ENCODE data around the gene TNK2.

DNA sequence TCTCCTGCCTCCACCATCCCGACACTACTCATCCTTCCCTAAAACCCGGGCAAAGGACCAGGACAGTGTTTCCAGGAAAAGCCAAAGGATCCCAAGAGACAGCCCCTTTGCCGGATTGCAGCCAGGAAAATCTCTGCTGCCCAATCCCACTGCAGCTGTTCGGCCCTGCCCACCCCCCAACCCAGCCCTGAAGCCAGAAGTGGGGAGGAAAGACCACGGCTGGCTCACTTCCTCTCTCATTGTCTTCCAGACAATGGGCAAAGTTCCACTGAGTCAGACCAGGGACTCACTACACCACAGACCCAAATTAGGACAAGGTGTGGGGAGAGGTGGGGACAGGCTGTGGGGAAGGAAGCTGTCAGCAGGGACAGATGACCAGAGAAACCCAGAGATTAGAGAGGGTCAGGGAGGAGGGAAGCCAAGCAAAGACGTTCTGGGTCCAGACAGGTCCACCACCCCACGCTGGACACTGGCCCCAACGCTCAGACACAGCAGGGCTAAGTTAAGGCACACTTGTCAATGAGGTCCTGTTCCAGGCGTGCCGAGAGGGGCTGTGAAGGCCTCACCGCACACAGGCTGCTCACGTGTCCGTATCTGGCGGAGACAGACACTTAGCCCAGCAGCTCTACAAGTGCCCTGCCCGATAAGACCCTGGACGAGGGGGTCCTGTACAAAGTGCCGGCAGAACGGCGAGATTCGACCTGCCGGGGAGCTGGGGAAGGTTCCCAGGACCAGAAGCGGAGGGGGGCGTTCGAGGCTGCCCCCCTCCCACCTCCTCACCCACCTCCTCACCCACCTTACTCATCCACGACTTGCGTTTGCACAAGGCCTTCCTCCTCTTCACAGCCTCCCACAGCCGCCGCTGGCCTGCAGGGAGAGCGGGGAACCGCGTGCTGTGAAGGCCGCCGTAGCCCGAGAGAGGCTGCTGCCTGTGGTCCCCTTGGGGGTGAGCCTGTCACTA is 21.9 kb downstream of the TNK2 start:
- TF ChIP-seq TCF7L2 (IDR thresholded peaks at IDR 0.05; ENCODE audit: borderline replicate concordance, low read depth, low read length) (no peak), KLF10 (tag by site-specific recombination; IDR thresholded peaks at IDR 0.05) (no peak), MEIS1 (CRISPR knock-in tag; IDR thresholded peaks at IDR 0.05; ENCODE audit: borderline replicate concordance) (no peak), ZNF211 (tag by site-specific recombination; IDR thresholded peaks at IDR 0.05; ENCODE audit: low read depth) (no peak), ZNF776 (tag by site-specific recombination; IDR thresholded peaks at IDR 0.05; ENCODE audit: borderline replicate concordance) (no peak), ZIC2 (tag by site-specific recombination; IDR thresholded peaks at IDR 0.05) (no peak), ZNF169 (tag by site-specific recombination; IDR thresholded peaks at IDR 0.05) (no peak)
- TF ChIP-seq, protein P1, sequence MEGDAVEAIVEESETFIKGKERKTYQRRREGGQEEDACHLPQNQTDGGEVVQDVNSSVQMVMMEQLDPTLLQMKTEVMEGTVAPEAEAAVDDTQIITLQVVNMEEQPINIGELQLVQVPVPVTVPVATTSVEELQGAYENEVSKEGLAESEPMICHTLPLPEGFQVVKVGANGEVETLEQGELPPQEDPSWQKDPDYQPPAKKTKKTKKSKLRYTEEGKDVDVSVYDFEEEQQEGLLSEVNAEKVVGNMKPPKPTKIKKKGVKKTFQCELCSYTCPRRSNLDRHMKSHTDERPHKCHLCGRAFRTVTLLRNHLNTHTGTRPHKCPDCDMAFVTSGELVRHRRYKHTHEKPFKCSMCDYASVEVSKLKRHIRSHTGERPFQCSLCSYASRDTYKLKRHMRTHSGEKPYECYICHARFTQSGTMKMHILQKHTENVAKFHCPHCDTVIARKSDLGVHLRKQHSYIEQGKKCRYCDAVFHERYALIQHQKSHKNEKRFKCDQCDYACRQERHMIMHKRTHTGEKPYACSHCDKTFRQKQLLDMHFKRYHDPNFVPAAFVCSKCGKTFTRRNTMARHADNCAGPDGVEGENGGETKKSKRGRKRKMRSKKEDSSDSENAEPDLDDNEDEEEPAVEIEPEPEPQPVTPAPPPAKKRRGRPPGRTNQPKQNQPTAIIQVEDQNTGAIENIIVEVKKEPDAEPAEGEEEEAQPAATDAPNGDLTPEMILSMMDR (tag by site-specific recombination; IDR thresholded peaks at IDR 0.05): no peak

Measured in HEK293 (cell line).